ENCODE measurements around the gene FGR.

- TF ChIP-seq, protein P1, sequence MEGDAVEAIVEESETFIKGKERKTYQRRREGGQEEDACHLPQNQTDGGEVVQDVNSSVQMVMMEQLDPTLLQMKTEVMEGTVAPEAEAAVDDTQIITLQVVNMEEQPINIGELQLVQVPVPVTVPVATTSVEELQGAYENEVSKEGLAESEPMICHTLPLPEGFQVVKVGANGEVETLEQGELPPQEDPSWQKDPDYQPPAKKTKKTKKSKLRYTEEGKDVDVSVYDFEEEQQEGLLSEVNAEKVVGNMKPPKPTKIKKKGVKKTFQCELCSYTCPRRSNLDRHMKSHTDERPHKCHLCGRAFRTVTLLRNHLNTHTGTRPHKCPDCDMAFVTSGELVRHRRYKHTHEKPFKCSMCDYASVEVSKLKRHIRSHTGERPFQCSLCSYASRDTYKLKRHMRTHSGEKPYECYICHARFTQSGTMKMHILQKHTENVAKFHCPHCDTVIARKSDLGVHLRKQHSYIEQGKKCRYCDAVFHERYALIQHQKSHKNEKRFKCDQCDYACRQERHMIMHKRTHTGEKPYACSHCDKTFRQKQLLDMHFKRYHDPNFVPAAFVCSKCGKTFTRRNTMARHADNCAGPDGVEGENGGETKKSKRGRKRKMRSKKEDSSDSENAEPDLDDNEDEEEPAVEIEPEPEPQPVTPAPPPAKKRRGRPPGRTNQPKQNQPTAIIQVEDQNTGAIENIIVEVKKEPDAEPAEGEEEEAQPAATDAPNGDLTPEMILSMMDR (IDR thresholded peaks at IDR 0.05): no peak
- TF ChIP-seq EZH2 (IDR thresholded peaks at IDR 0.05) (no peak), EZH2phosphoT487 (IDR thresholded peaks at IDR 0.05) (no peak)
These were observed 58.2 kb downstream of the FGR start for GRCh38 chr1:27576806-27577227.
